ENCODE data around the gene CCDC121. TPM values are rescaled to one million over a fixed set of nuclear protein-coding genes. Genes with fewer than 3 reads are reported as not detected.

The CCDC121 gene
- total and polyA plus RNA-seq, 2 experiments from 2014 or later = 2.7 to 4.4 TPM

DNA sequence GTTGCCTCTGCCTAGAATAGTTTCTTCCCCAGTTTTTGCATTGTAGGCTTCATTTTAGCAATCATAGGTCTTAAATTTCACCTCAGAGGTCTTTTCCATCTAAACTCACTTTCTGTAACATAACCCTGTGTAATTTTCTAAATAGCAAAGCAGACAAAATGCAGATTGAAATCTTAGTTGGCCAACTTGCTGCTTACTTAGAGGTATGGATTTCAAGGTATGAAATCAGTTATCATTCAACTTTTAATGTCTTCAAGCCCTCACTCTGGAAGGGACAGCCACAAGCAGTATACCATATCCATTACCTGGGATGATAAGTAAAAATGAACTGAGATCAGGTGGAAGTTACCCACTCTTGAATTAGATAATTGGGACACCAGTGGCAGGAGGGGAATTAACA, 3.9 kb downstream of the CCDC121 start:
- TF ChIP-seq EZH2 (IDR thresholded peaks at IDR 0.05; ENCODE audit: borderline replicate concordance) (no peak), EZH2phosphoT487 (IDR thresholded peaks at IDR 0.05; ENCODE audit: low read depth, severe bottlenecking, unreplicated experiment) (no peak)
- TF ChIP-seq, protein P1, sequence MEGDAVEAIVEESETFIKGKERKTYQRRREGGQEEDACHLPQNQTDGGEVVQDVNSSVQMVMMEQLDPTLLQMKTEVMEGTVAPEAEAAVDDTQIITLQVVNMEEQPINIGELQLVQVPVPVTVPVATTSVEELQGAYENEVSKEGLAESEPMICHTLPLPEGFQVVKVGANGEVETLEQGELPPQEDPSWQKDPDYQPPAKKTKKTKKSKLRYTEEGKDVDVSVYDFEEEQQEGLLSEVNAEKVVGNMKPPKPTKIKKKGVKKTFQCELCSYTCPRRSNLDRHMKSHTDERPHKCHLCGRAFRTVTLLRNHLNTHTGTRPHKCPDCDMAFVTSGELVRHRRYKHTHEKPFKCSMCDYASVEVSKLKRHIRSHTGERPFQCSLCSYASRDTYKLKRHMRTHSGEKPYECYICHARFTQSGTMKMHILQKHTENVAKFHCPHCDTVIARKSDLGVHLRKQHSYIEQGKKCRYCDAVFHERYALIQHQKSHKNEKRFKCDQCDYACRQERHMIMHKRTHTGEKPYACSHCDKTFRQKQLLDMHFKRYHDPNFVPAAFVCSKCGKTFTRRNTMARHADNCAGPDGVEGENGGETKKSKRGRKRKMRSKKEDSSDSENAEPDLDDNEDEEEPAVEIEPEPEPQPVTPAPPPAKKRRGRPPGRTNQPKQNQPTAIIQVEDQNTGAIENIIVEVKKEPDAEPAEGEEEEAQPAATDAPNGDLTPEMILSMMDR (IDR thresholded peaks at IDR 0.05; ENCODE audit: poor library complexity) = no peak
- no peak overlapping the region for H3K27ac ChIP-seq
- peaks cover 5% of the 10 kb centered on the region for H3K9me2 ChIP-seq (replicated peaks; ENCODE audit: insufficient read depth)
- DNase-seq (ENCODE audit: low spot score) = no peak
- no peaks in the 10 kb centered on the region for H3K36me3 ChIP-seq (replicated peaks; ENCODE audit: insufficient read depth, low read depth)
- no peaks in the 10 kb centered on the region for H3K27me3 ChIP-seq
- no peaks in the 10 kb centered on the region for H4K20me1 ChIP-seq (ENCODE audit: insufficient read depth, poor library complexity, severe bottlenecking)
- no peak overlapping the region for H2AFZ ChIP-seq
- H3K4me1 ChIP-seq (ENCODE audit: insufficient read depth) = peaks cover 13% of the 10 kb centered on the region
- H3K4me3 ChIP-seq = no peak overlapping the region
- no peak overlapping the region for H3K4me2 ChIP-seq
- no peaks in the 10 kb centered on the region for H3K9me3 ChIP-seq (ENCODE audit: low read depth)
- H3K79me2 ChIP-seq = peaks cover 8% of the 10 kb centered on the region

DNA sequence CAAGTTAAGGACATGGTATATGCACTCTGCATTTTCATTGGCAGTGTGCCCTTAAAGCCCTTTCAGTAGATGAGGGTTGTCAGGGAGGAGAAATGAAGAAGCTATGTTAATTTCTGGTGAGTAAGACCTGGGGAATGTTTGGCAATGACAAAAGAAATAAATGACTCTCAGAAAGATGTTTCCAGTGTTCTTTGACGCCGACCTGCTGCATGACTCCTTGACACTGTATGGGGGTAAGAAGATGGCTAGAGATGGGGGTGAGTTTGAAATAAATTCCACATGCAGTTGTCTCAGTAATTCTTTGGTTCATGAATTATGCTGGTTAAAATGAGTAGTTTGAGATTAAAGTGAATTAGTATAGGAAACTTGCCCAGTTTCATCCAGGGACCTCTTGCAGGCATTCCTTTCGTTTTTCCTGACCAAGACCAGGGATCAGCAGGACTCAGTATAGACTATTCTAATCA, 5.9 kb downstream of the CCDC121 start:
- Histone ChIP-seq H3K27me3 (no peaks in the 10 kb centered on the region), H3K4me3 (no peak overlapping the region), H3K27ac (no peak overlapping the region), H2AFZ (no peak overlapping the region), H3K9me2 (replicated peaks; ENCODE audit: insufficient read depth) (peaks cover 5% of the 10 kb centered on the region), H4K20me1 (ENCODE audit: insufficient read depth, poor library complexity, severe bottlenecking) (no peaks in the 10 kb centered on the region), H3K79me2 (no peaks in the 10 kb centered on the region), H3K9me3 (ENCODE audit: low read depth) (no peaks in the 10 kb centered on the region), H3K36me3 (replicated peaks; ENCODE audit: insufficient read depth, low read depth) (no peaks in the 10 kb centered on the region), H3K4me1 (ENCODE audit: insufficient read depth) (peaks cover 8% of the 10 kb centered on the region), H3K4me2 (no peak overlapping the region)
- DNase-seq (ENCODE audit: low spot score) = no peak
- TF ChIP-seq, protein P1 (IDR thresholded peaks at IDR 0.05; ENCODE audit: poor library complexity) = no peak
- TF ChIP-seq EZH2 (IDR thresholded peaks at IDR 0.05; ENCODE audit: borderline replicate concordance) (no peak), EZH2phosphoT487 (IDR thresholded peaks at IDR 0.05; ENCODE audit: low read depth, severe bottlenecking, unreplicated experiment) (no peak)
- 98% methylated on average over 3 of the region's 3 CpGs for WGBS (ENCODE audit: low lambda C conversion rate, missing lambda C conversion rate)

DNA sequence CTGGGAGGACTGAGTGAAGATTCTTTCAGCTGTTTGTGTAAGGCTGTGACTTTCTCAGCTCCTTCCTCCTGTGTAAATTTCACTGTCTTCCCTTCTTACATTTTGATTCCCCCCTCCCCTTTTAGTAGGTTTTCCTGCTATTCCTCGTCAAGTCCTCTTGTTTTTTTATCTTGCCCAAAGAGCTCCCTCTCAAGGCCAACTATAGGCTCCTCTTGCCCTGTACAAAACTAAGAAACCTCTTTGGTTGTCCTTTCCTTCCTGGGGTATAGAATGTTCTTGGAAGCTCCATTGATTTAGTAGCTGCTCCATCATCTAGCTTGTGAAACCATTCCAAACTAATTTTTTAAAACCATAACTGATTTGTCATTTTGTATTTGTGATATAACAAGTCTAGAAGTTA, 7.3 kb downstream of the CCDC121 start:
- Histone ChIP-seq H3K27ac (no peak overlapping the region), H3K79me2 (no peaks in the 10 kb centered on the region), H3K9me3 (ENCODE audit: low read depth) (no peaks in the 10 kb centered on the region), H3K4me3 (no peak overlapping the region), H3K36me3 (replicated peaks; ENCODE audit: insufficient read depth, low read depth) (no peaks in the 10 kb centered on the region), H3K27me3 (no peaks in the 10 kb centered on the region), H2AFZ (no peak overlapping the region), H3K4me2 (no peak overlapping the region), H4K20me1 (ENCODE audit: insufficient read depth, poor library complexity, severe bottlenecking) (no peaks in the 10 kb centered on the region), H3K4me1 (ENCODE audit: insufficient read depth) (no peaks in the 10 kb centered on the region), H3K9me2 (replicated peaks; ENCODE audit: insufficient read depth) (peaks cover 5% of the 10 kb centered on the region)
- no peak for DNase-seq (ENCODE audit: low spot score)
- TF ChIP-seq EZH2 (IDR thresholded peaks at IDR 0.05; ENCODE audit: borderline replicate concordance) (no peak), EZH2phosphoT487 (IDR thresholded peaks at IDR 0.05; ENCODE audit: low read depth, severe bottlenecking, unreplicated experiment) (no peak)
- TF ChIP-seq, protein P1 (IDR thresholded peaks at IDR 0.05; ENCODE audit: poor library complexity) = no peak
- 82% methylated on average over 1 of the region's 1 CpG for WGBS (ENCODE audit: low lambda C conversion rate, missing lambda C conversion rate)

DNA sequence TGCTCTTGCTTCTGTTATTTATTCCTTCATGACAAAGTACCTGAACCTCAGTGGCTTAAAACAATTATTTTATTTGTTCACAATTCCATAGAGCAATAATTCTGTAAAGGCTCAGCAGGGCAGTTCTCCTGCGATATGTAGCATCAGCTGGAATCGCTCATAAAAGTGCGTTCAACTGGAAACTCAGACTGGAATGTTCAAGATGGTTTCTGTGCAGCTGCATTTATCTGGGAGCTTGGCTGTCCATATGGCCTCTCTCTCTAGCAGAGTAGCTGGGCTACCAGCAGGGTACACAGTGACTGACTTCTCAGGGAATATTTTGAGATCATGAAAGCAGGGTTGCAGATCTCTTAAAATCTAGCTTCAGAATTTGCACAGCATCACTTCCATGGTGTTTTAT, 13.5 kb downstream of the CCDC121 start:
- 98% methylated on average over 3 of the region's 3 CpGs for WGBS (ENCODE audit: low lambda C conversion rate, missing lambda C conversion rate)
- Histone ChIP-seq H3K27ac (no peak overlapping the region), H3K4me1 (ENCODE audit: insufficient read depth) (no peaks in the 10 kb centered on the region), H3K4me3 (no peak overlapping the region), H3K27me3 (no peaks in the 10 kb centered on the region), H4K20me1 (ENCODE audit: insufficient read depth, poor library complexity, severe bottlenecking) (no peaks in the 10 kb centered on the region), H3K4me2 (no peak overlapping the region), H2AFZ (no peak overlapping the region), H3K79me2 (no peaks in the 10 kb centered on the region), H3K36me3 (replicated peaks; ENCODE audit: insufficient read depth, low read depth) (no peaks in the 10 kb centered on the region), H3K9me2 (replicated peaks; ENCODE audit: insufficient read depth) (no peaks in the 10 kb centered on the region), H3K9me3 (ENCODE audit: low read depth) (no peaks in the 10 kb centered on the region)
- TF ChIP-seq EZH2 (IDR thresholded peaks at IDR 0.05; ENCODE audit: borderline replicate concordance) = no peak
- TF ChIP-seq, protein P1 (IDR thresholded peaks at IDR 0.05; ENCODE audit: poor library complexity) = no peak
- TF ChIP-seq EZH2phosphoT487 (IDR thresholded peaks at IDR 0.05; ENCODE audit: low read depth, severe bottlenecking, unreplicated experiment) = no peak
- DNase-seq (ENCODE audit: low spot score) = no peak

All from hepatocyte (in vitro differentiated cells).